ENCODE results near the gene PRELID3B. TPM values are rescaled to one million over a fixed set of nuclear protein-coding genes. Genes with fewer than 3 reads are reported as not detected.

PRELID3B gene
- total and polyA plus RNA-seq, 2 of the 13 experiments (the other 11 are each of a cell fraction or from before 2014, with no cell fraction given) = 23.3 to 42.6 TPM

- TF ChIP-seq SMAD1 (CRISPR knock-in tag; IDR thresholded peaks at IDR 0.05; ENCODE audit: borderline replicate concordance, low read depth) (0 out of 2 replicates have a peak, but pooled peaks have one; percentile 61), TSC22D2 (CRISPR knock-in tag; IDR thresholded peaks at IDR 0.05; ENCODE audit: borderline replicate concordance) (no peak), ZNF232 (CRISPR knock-in tag; IDR thresholded peaks at IDR 0.05; ENCODE audit: borderline replicate concordance) (no peak), ZNF160 (CRISPR knock-in tag; IDR thresholded peaks at IDR 0.05) (no peak; the same call in 1 of the 2 replicates), SMYD3 (CRISPR knock-in tag; IDR thresholded peaks at IDR 0.05) (no peak), SOX6 (IDR thresholded peaks at IDR 0.05) (no peak), SOX6 (CRISPR knock-in tag; IDR thresholded peaks at IDR 0.05) (peak; percentile 17; the same call in 1 of the 2 replicates), MAFF (IDR thresholded peaks at IDR 0.05; ENCODE audit: low read depth, low read length) (no peak), SP140L (CRISPR knock-in tag; IDR thresholded peaks at IDR 0.05; ENCODE audit: borderline replicate concordance) (no peak), ZNF225 (CRISPR knock-in tag; IDR thresholded peaks at IDR 0.05) (peak; percentile 24; the same call in 1 of the 2 replicates), ZNF431 (CRISPR knock-in tag; IDR thresholded peaks at IDR 0.05; ENCODE audit: borderline replicate concordance, low read depth) (no peak), U2AF2 (IDR thresholded peaks at IDR 0.05; ENCODE audit: low read depth, low read length) (no peak), ZNF558 (CRISPR knock-in tag; IDR thresholded peaks at IDR 0.05; ENCODE audit: borderline replicate concordance) (no peak), ERF (CRISPR knock-in tag; IDR thresholded peaks at IDR 0.05) (no peak), ZNF615 (CRISPR knock-in tag; IDR thresholded peaks at IDR 0.05; ENCODE audit: borderline replicate concordance) (no peak), PAXIP1 (CRISPR knock-in tag; conservative IDR thresholded peaks at IDR 0.05) (0 out of 2 replicates have a peak, but pooled peaks have one; percentile 27), USF2 (IDR thresholded peaks at IDR 0.05; ENCODE audit: low read depth, low read length) (no peak), USF2 (CRISPR knock-in tag; IDR thresholded peaks at IDR 0.05; ENCODE audit: borderline replicate concordance) (no peak), MYC (CRISPR knock-in tag; IDR thresholded peaks at IDR 0.05; ENCODE audit: borderline replicate concordance) (no peak), ZNF563 (CRISPR knock-in tag; IDR thresholded peaks at IDR 0.05) (no peak), SP2 (CRISPR knock-in tag; IDR thresholded peaks at IDR 0.05) (no peak), RORA (CRISPR knock-in tag; IDR thresholded peaks at IDR 0.05) (no peak)
- TF ChIP-seq, protein P1, sequence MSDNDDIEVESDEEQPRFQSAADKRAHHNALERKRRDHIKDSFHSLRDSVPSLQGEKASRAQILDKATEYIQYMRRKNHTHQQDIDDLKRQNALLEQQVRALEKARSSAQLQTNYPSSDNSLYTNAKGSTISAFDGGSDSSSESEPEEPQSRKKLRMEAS (IDR thresholded peaks at IDR 0.05) = 0 out of 2 replicates have a peak, but pooled peaks have one; percentile 3
- TF ChIP-seq, protein P2, sequence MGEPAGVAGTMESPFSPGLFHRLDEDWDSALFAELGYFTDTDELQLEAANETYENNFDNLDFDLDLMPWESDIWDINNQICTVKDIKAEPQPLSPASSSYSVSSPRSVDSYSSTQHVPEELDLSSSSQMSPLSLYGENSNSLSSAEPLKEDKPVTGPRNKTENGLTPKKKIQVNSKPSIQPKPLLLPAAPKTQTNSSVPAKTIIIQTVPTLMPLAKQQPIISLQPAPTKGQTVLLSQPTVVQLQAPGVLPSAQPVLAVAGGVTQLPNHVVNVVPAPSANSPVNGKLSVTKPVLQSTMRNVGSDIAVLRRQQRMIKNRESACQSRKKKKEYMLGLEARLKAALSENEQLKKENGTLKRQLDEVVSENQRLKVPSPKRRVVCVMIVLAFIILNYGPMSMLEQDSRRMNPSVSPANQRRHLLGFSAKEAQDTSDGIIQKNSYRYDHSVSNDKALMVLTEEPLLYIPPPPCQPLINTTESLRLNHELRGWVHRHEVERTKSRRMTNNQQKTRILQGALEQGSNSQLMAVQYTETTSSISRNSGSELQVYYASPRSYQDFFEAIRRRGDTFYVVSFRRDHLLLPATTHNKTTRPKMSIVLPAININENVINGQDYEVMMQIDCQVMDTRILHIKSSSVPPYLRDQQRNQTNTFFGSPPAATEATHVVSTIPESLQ (CRISPR knock-in tag; conservative IDR thresholded peaks at IDR 0.05) = no peak
These were observed 39.6 kb downstream of the PRELID3B start (continued) for GRCh38 chr20:59002874-59003399.

Data from HepG2 (cell line).